RWPE2 (cell line): ENCODE data around the gene FOXF1.

Experiments used
- ATAC-seq: fragments of 200-7000 bp; cut with Tn5 transposase; 3 replicates; pipeline ENCODE4 v1.9.1; 2021; ENCODE audit warnings: low read depth
- DNase-seq: peaks from one replicate; pipeline ENCODE4 v3.0.0-alpha.2; 2020; ENCODE audit warnings: low spot score
- H3K27ac ChIP-seq: fragments of 450-650 bp; 2 replicates; pipeline ENCODE4 v1.5.1; 2017; ENCODE audit warnings: mild to moderate bottlenecking; ENCODE audit not compliant: poor library complexity, severe bottlenecking
- H3K27me3 ChIP-seq: fragments of 250-450 bp; sonication (Bioruptor Pico); 2 replicates; pipeline ENCODE4 v1.5.1; 2021; ENCODE audit warnings: mild to moderate bottlenecking, moderate library complexity; ENCODE audit not compliant: insufficient read depth, poor library complexity, severe bottlenecking
- H3K36me3 ChIP-seq: fragments of 250-450 bp; sonication (Bioruptor Pico); 2 replicates; pipeline ENCODE4 v1.5.1; 2020; ENCODE audit warnings: low read depth, mild to moderate bottlenecking, moderate library complexity
- H3K4me1 ChIP-seq: fragments of 250-450 bp; sonication (Bioruptor Pico); 2 replicates; pipeline ENCODE4 v1.5.1; 2021; ENCODE audit warnings: mild to moderate bottlenecking, moderate library complexity; ENCODE audit not compliant: insufficient read depth, poor library complexity, severe bottlenecking
- H3K4me3 ChIP-seq: fragments of 250-450 bp; sonication (Bioruptor Pico); 2 replicates; pipeline ENCODE4 v1.5.1; 2021; ENCODE audit warnings: mild to moderate bottlenecking, moderate library complexity; ENCODE audit not compliant: severe bottlenecking
- H3K9me3 ChIP-seq: fragments of 250-450 bp; sonication (Bioruptor Pico); 2 replicates; pipeline ENCODE4 v1.5.1; 2021; ENCODE audit warnings: mild to moderate bottlenecking, moderate library complexity; ENCODE audit not compliant: severe bottlenecking
- TF ChIP-seq, protein P1 (sequence below): fragments of 450-650 bp; IDR thresholded peaks from one replicate; pipeline ENCODE4 v1.5.1; 2017; ENCODE audit warnings: mild to moderate bottlenecking, moderate library complexity; ENCODE audit not compliant: poor library complexity, severe bottlenecking

FOXF1 gene

DNA sequence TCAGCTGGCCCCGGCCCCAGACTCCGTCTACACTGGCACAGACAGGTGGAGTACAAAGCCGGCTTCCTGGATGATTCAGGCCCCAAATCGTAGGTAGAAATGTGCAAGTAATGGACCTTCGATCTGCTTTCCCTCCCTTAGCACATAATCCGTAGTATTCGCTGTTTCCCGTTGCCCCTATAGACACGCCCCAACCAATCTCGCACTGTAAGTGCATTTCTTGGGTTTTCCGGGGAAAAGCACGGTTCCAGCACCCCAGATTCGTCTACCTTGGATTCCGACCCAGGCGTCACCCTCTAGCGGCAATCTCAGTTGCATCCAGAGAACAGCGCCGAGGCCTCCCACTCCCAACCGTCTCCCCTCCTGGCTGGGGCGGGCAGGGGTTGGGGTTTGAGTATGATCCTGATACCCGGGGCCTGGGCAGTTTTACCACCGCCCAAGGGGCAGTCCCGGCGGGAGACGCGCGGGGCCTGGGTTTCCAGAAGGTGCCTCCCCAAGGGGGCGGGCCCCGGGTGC is 12.1 kb upstream of the FOXF1 start:
- Histone ChIP-seq H3K4me1 (no peaks in the 10 kb centered on the region), H3K9me3 (no peaks in the 10 kb centered on the region), H3K4me3 (no peak overlapping the region), H3K27ac (no peak overlapping the region), H3K27me3 (peaks cover 99% of the 10 kb centered on the region), H3K36me3 (no peaks in the 10 kb centered on the region)
- TF ChIP-seq, protein P1, sequence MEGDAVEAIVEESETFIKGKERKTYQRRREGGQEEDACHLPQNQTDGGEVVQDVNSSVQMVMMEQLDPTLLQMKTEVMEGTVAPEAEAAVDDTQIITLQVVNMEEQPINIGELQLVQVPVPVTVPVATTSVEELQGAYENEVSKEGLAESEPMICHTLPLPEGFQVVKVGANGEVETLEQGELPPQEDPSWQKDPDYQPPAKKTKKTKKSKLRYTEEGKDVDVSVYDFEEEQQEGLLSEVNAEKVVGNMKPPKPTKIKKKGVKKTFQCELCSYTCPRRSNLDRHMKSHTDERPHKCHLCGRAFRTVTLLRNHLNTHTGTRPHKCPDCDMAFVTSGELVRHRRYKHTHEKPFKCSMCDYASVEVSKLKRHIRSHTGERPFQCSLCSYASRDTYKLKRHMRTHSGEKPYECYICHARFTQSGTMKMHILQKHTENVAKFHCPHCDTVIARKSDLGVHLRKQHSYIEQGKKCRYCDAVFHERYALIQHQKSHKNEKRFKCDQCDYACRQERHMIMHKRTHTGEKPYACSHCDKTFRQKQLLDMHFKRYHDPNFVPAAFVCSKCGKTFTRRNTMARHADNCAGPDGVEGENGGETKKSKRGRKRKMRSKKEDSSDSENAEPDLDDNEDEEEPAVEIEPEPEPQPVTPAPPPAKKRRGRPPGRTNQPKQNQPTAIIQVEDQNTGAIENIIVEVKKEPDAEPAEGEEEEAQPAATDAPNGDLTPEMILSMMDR: no peak
- DNase-seq: no peak
- no peak for ATAC-seq

DNA sequence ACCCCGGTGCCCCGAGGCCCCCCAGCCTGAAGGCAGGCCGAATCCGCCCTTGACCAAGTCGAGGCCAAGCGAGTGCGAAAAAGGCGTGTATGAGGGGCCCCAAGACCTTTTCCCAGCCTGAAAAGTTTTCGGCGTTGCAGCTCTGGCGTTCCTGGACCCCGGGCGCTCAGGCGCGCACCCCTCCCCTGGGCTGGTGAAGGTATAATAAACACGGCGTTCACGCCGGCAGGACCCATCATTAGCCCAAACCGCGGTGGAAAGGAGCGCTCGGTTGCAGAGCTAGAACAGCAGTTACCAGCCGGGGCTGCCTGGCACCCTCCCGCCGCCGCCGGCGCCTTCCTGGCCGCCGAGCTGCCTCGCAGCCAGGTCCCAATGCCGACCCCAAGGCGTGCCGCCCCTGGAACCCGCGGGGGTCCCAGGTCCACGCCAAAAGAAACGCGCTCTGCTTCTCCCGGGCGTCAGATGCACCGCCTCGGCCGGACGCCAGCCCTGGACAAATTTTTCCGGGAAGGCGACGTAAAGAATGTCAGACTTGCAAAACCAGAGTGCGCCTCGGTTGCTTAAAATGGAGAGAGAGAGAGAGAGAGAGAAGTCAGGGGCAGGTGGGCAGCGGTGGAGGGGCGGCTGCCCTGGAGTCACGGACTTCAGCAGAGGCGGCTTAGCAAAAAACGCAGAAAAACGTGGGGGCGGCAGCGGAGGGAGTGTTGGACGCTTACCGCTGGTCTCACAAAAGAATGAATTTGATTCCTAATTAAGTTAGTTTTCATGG is 11.5 kb upstream of the FOXF1 start:
- H3K27ac ChIP-seq: no peak overlapping the region
- ATAC-seq (0 out of 3 replicates have a peak, but pooled peaks have one; percentile 33), DNase-seq (no peak)
- no peak overlapping the region for H3K4me3 ChIP-seq
- no peaks in the 10 kb centered on the region for H3K9me3 ChIP-seq
- no peaks in the 10 kb centered on the region for H3K4me1 ChIP-seq
- TF ChIP-seq, protein P1: no peak
- peaks cover 99% of the 10 kb centered on the region for H3K27me3 ChIP-seq
- no peaks in the 10 kb centered on the region for H3K36me3 ChIP-seq

DNA sequence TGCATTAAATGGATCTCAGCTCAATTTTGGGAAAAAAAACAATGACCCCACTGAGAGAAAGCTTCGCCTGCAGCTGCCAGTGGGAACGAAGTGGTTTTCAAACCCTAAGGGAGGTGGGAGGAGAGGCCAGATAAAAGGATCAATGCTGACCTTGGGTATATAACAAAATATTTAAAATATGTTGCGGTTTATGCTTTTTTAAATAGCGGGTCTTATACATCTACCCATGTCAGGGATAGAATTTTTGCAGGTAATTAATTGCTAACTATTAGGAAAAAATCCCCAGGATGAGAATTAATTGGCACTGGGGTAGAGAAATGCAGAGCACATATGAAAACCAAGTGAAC is 10.9 kb upstream of the FOXF1 start:
- H3K4me1 ChIP-seq: no peaks in the 10 kb centered on the region
- no peaks in the 10 kb centered on the region for H3K9me3 ChIP-seq
- H3K4me3 ChIP-seq: no peak overlapping the region
- H3K27ac ChIP-seq: no peak overlapping the region
- no peak for DNase-seq
- peaks cover 99% of the 10 kb centered on the region for H3K27me3 ChIP-seq
- no peaks in the 10 kb centered on the region for H3K36me3 ChIP-seq
- TF ChIP-seq, protein P1: no peak
- no peak for ATAC-seq

DNA sequence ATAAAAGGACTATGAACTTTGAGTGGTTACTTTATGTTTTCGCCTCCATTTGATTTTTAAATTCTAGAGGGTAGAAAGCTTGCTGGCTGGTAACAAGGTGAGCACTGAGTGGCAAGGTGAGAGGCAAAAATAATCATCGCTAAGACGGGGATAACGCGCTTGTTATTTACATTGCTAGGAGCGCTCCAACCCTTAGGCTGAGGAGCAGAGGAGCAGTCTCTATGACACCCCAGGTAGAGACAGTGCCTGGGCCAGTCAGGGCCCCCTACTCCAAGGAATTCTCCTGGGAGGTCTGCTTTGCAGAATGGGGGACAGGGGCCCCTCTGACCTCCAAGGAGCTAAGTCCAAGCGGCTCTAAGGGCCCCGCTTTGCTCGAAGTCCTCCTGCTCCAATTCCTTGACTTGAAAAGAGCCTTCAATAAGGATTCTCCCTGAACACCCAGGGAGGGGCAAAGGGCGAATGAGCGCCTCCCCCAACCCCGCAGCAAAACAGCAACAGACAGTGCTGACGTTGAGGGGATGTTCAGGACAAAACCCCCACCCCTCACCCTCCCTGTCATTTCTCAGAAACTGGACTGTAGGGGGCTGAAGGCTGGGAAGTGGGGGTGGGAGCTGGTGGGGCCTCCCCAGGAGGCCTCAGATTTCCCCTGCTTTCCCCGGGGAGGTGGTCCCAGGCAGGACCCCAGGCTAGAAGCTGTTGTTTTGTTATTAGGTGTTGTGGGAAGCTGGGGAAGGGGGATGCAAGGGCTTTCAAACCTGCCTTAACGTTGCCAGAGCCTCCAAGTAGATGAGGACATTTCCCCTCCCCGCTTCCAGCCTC is 10.2 kb upstream of the FOXF1 start:
- Histone ChIP-seq H3K27me3 (peaks cover 99% of the 10 kb centered on the region), H3K9me3 (no peaks in the 10 kb centered on the region), H3K4me1 (no peaks in the 10 kb centered on the region), H3K27ac (no peak overlapping the region), H3K36me3 (no peaks in the 10 kb centered on the region), H3K4me3 (no peak overlapping the region)
- no peak for DNase-seq
- TF ChIP-seq, protein P1: no peak
- ATAC-seq: no peak
